VCaP (cell line): Measurements from ENCODE around the gene NOS2.
"Not testable (repeated sequence)": the region's sequence is repeated elsewhere in the genome, so short reads cannot be mapped to it uniquely, and the experiment has no call there.

ENCODE experiments used
- H3K27ac ChIP-seq: fragments of 450-650 bp; 2 replicates; pipeline ENCODE4 v1.5.1; 2017
- CTCF ChIP-seq: fragments of 450-650 bp; conservative IDR thresholded peaks from 2 replicates; pipeline ENCODE4 v1.5.1; 2017; ENCODE audit warnings: mild to moderate bottlenecking, moderate library complexity

The NOS2 gene

GRCh38 chr17:27743281-27743885, 56.9 kb downstream of the NOS2 start:
- H3K27ac ChIP-seq = no peak overlapping the region
- no peak for TF ChIP-seq CTCF

- no peak overlapping the region for H3K27ac ChIP-seq
- TF ChIP-seq CTCF = no peak
These were observed 58.3 kb downstream of the NOS2 start for GRCh38 chr17:27741971-27742575.

GRCh38 chr17:27741361-27741861, 58.9 kb downstream of the NOS2 start:
- no peak for TF ChIP-seq CTCF
- no peak overlapping the region for H3K27ac ChIP-seq

GRCh38 chr17:27740541-27740940, 59.8 kb downstream of the NOS2 start:
- H3K27ac ChIP-seq = not testable (repeated sequence)

- no peak for TF ChIP-seq CTCF
- no peak overlapping the region for H3K27ac ChIP-seq
These were observed 66.6 kb downstream of the NOS2 start for GRCh38 chr17:27733773-27734172.

- H3K27ac ChIP-seq = not testable (repeated sequence)
These were observed 67.6 kb downstream of the NOS2 start for GRCh38 chr17:27732746-27733145.

GRCh38 chr17:27725982-27726381, 74.3 kb downstream of the NOS2 start:
- not testable (repeated sequence) for H3K27ac ChIP-seq

GRCh38 chr17:27721797-27722196, 78.5 kb downstream of the NOS2 start:
- no peak for TF ChIP-seq CTCF
- no peak overlapping the region for H3K27ac ChIP-seq
